GM12878 (cell line): ENCODE results near the gene CCDC74A. TPM values are rescaled to one million over a fixed set of nuclear protein-coding genes. Genes with fewer than 3 reads are reported as not detected.

Experiments used
- ATAC-seq: fragments of 200-7000 bp; cut with Tn5 transposase; 3 replicates; pipeline ENCODE4 v1.9.1; 2020; ENCODE audit warnings: mild to moderate bottlenecking, moderate library complexity
- BruUV-seq: library from RNA; stranded (reverse); fragments of 400-500 nt; replicated peaks from 2 replicates; lab custom pipeline; 2021; lab: Mats Ljungman, UMichigan
- CTCF ChIA-PET: fragments of 300-600 bp; sonication (Branson Sonifier 250); formaldehyde crosslinking; extraction: SDS; loops from one replicate; lab custom pipeline; 2021; ENCODE audit warnings: inconsistent platforms; lab: Yijun Ruan, JAX
- POLR2A ChIA-PET: fragments of 350-600 bp; formaldehyde crosslinking; extraction: SDS; loops from one replicate; lab custom pipeline; 2021; ENCODE audit warnings: inconsistent platforms; lab: Charles Lee
- RAD21 ChIA-PET: fragments of 300-600 bp; sonication (Branson Sonifier 250); formaldehyde crosslinking; loops from one replicate; lab custom pipeline; 2023; ENCODE audit warnings: antibody characterized with exemption; ENCODE audit not compliant: unreplicated experiment; lab: Charles Lee
- SMC1A ChIA-PET: fragments of 300-600 bp; sonication (Branson Sonifier 250); formaldehyde crosslinking; loops from one replicate; lab custom pipeline; 2023; ENCODE audit not compliant: unreplicated experiment, uncharacterized antibody; lab: Charles Lee
- DNase-seq: peaks from one replicate; pipeline ENCODE4 v3.0.0-alpha.2; 2011; ENCODE audit warnings: low read depth, low spot score
- FAIRE-seq: peaks from 3 replicates; lab custom pipeline; 2011; peaks lifted over from hg19 to GRCh38; lab: Jason Lieb, UNC
- H2AFZ ChIP-seq: 2 replicates; pipeline ENCODE4 v1.6.0; 2011; ENCODE audit warnings: low read depth, low read length, control low read depth; ENCODE audit not compliant: control insufficient read depth
- H3K27ac ChIP-seq: 2 replicates; pipeline ENCODE4 v1.5.1; 2011; ENCODE audit warnings: control low read depth; ENCODE audit not compliant: control insufficient read depth, insufficient read depth
- H3K27me3 ChIP-seq, 2 experiments: replicated peaks in 1 of 2; 2 replicates each; pipeline versions ENCODE4 v1.6.0 to v1.6.1; 2011; ENCODE audit warnings: low read length in 1 of 2; ENCODE audit not compliant: control insufficient read depth in 2 of 2, insufficient read depth in 2 of 2
- H3K36me3 ChIP-seq, 2 experiments: 2 replicates each; pipeline ENCODE4 v1.5.1; 2011; ENCODE audit warnings: low read length in 1 of 2; ENCODE audit not compliant: control insufficient read depth in 2 of 2, insufficient read depth in 2 of 2
- H3K4me1 ChIP-seq: 2 replicates; pipeline ENCODE4 v1.6.1; 2011; ENCODE audit warnings: mild to moderate bottlenecking, low read length, moderate library complexity, mixed read lengths; ENCODE audit not compliant: control insufficient read depth, insufficient read depth
- H3K4me2 ChIP-seq: 2 replicates; pipeline ENCODE4 v1.6.0; 2011; ENCODE audit warnings: control low read depth; ENCODE audit not compliant: control insufficient read depth, insufficient read depth
- H3K4me3 ChIP-seq: fragments of 200-600 bp; sonication (generic); 2 replicates; pipeline ENCODE4 v1.5.1; 2016
- H3K79me2 ChIP-seq: 2 replicates; pipeline ENCODE4 v1.6.0; 2011; ENCODE audit warnings: low read length; ENCODE audit not compliant: control insufficient read depth, insufficient read depth
- H3K9ac ChIP-seq: 2 replicates; pipeline ENCODE4 v1.8.0; 2011; ENCODE audit warnings: low read length, control low read depth, mixed read lengths; ENCODE audit not compliant: control insufficient read depth, insufficient read depth
- H3K9me3 ChIP-seq: replicated peaks from 3 replicates; pipeline ENCODE4 v1.5.1; 2011; ENCODE audit warnings: mild to moderate bottlenecking, low read length; ENCODE audit not compliant: control insufficient read depth, insufficient read depth
- H4K20me1 ChIP-seq: 2 replicates; pipeline ENCODE4 v1.6.0; 2011; ENCODE audit not compliant: control insufficient read depth, insufficient read depth
- BACH1 ChIP-seq: fragments of 450-650 bp; IDR thresholded peaks from 2 replicates; pipeline ENCODE4 v1.6.1; 2017; ENCODE audit warnings: mild to moderate bottlenecking, borderline replicate concordance
- MYC ChIP-seq: IDR thresholded peaks from 2 replicates; pipeline ENCODE4 v1.6.1; 2011; ENCODE audit warnings: mild to moderate bottlenecking, low read length, moderate library complexity, inconsistent platforms; ENCODE audit not compliant: insufficient read depth, insufficient replicate concordance, insufficient read length, severe bottlenecking
- RUNX3 ChIP-seq: IDR thresholded peaks from 2 replicates; pipeline ENCODE4 v1.6.1; 2012; ENCODE audit warnings: low read length, inconsistent platforms
- TBL1XR1 ChIP-seq: IDR thresholded peaks from 2 replicates; pipeline ENCODE4 v1.6.1; 2012; ENCODE audit warnings: low read depth, low read length, improper control_type of control experiment
- in situ Hi-C: fragments of 300-500 bp; cut with MboI; formaldehyde crosslinking; loops from 9 replicates; pipeline ENCODE4 v1.14.3; 2018; ENCODE audit warnings: mixed read lengths
- intact Hi-C: fragments of 100-400 bp; cut with micrococcal nuclease; formaldehyde crosslinking; loops from one replicate; pipeline ENCODE4 v1.14.2; 2022; ENCODE audit not compliant: unreplicated experiment
- polyA plus RNA-seq, 11 experiments: library from polyadenylated mRNA; depleted of rRNA in 4 of 11; unstranded in 6 of 11; stranded (reverse) in 5 of 11; fragments of >200 nt; fragmentation: Nextera tagmentation in 4 of 11; fragmentation: Illumina TruSeq in 1 of 11; extraction: Ambion mirVana in 4 of 11; extraction: Trizol in 1 of 11; gene quantifications; 1 replicate in 1 of 11; 2 replicates in 10 of 11; pipeline versions ENCODE4 v1.2.1 to v1.2.3, GENCODE V29; 2011 to 2016; ENCODE audit warnings: inconsistent platforms in 2 of 11, missing spikeins in 2 of 11, low read depth in 1 of 11
- total RNA-seq, 4 experiments: library from RNA; depleted of rRNA in 3 of 4; stranded (reverse); fragments of >200 nt in 3 of 4; fragmentation: Illumina TruSeq in 1 of 4; extraction: Trizol in 1 of 4; gene quantifications; 2 replicates each; pipeline versions ENCODE4 v1.2.1 to v1.2.3, GENCODE V29; 2013 to 2021
- TF ChIP-seq, protein P1 (sequence below): IDR thresholded peaks from 2 replicates; pipeline ENCODE4 v1.6.1; 2011; ENCODE audit warnings: low read depth, mild to moderate bottlenecking, low read length, moderate library complexity, borderline replicate concordance; ENCODE audit errors: extremely low read depth
- TF ChIP-seq, protein P2 (sequence below): IDR thresholded peaks from 2 replicates; pipeline ENCODE4 v1.6.1; 2011; ENCODE audit warnings: mild to moderate bottlenecking, low read depth, low read length, moderate library complexity; ENCODE audit not compliant: insufficient replicate concordance
- TF ChIP-seq, protein P3 (sequence below): IDR thresholded peaks from 2 replicates; pipeline ENCODE4 v1.6.1; 2012; ENCODE audit warnings: low read depth, low read length, improper control_type of control experiment
- TF ChIP-seq, protein P4 (sequence below): fragments of 450-650 bp; IDR thresholded peaks from 2 replicates; pipeline ENCODE4 v1.6.1; 2017; ENCODE audit warnings: mild to moderate bottlenecking, moderate library complexity
- TF ChIP-seq, protein P5 (sequence below): IDR thresholded peaks from 2 replicates; pipeline ENCODE4 v1.6.1; 2012; ENCODE audit warnings: low read length, inconsistent platforms
- TF ChIP-seq, protein P6 (sequence below): fragments of 450-650 bp; formaldehyde crosslinking; IDR thresholded peaks from 2 replicates; pipeline ENCODE4 v1.4.0; 2022; ENCODE audit warnings: mild to moderate bottlenecking, moderate library complexity

CCDC74A gene
- total and polyA plus RNA-seq, 10 of the 15 experiments (the other 5 are each of a cell fraction or from before 2014, with no cell fraction given): 14.3 to 133 (median 64.2) TPM

DNA sequence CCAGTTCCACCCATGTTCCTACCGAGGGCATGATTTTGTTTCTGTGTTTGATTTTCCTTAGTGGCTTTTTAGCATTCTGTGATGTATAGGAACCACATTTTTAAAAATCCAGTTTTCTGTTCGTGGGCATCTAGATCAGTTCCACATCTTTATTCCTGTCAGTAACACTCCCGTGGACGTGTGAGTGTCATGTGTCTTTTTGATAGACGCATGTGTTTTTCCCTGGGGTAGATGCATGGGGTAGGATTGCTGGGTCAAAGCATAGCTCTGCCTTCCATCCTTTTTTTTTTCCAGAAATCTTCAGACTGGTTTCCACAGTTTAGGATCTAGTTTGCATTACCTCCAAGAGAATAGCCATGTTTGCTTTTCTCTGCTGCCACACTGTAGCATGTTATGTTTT lies 38.7 kb downstream of the CCDC74A start (continued):
- TF ChIP-seq, protein P1, sequence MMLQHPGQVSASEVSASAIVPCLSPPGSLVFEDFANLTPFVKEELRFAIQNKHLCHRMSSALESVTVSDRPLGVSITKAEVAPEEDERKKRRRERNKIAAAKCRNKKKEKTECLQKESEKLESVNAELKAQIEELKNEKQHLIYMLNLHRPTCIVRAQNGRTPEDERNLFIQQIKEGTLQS: no peak

DNA sequence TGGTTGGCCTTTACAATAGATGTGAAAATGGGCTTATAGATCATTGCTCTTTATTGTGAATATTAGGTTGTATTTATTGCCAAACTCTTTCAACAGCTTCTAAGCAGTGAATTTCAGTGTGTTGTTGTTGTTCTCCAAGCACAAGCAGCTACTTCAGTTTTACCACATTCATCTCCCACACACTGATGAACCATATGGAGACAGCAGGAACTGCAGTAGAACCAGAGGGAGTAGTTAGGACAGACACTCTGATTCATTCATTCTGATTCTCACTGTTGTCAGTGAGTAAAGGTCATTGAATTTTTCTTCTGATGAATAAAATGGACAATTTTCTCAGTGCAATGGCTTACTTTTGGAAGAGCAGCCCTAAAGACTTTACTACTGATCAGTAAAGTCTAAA lies 40.2 kb downstream of the CCDC74A start:
- intact Hi-C loops: no loop called here
- in situ Hi-C loops: no loop called here
- no TSS peak for BruUV-seq
- SMC1A ChIA-PET: no interaction called here
- no peaks in the 10 kb centered on the region; the same call in 2 of the 3 replicates for H3K9me3 ChIP-seq
- no peaks in the 10 kb centered on the region for H3K36me3 ChIP-seq
- no peaks in the 10 kb centered on the region for H3K4me1 ChIP-seq
- CTCF ChIA-PET: interaction anchor here (0.5 kb wide), 1 partner anchor 1846 kb away, joined by 3 read pairs; no protein-coding TSS in a partner anchor
- peaks cover 5% of the 10 kb centered on the region for H3K79me2 ChIP-seq
- H3K4me3 ChIP-seq: no peak overlapping the region
- no peak overlapping the region for H3K27ac ChIP-seq
- H4K20me1 ChIP-seq: no peaks in the 10 kb centered on the region
- DNase-seq (no peak), FAIRE-seq (no peak), ATAC-seq (peak; percentile 18; the same call in 1 of the 3 replicates)
- RAD21 ChIA-PET: no interaction called here
- no peak overlapping the region for H2AFZ ChIP-seq
- H3K9ac ChIP-seq: no peak overlapping the region
- POLR2A ChIA-PET: no interaction called here
- no peaks in the 10 kb centered on the region for H3K27me3 ChIP-seq
- H3K4me2 ChIP-seq: no peak overlapping the region
- TF ChIP-seq BACH1 (no peak), RUNX3 (no peak), MYC (no peak), TBL1XR1 (no peak)
- TF ChIP-seq, protein P2, sequence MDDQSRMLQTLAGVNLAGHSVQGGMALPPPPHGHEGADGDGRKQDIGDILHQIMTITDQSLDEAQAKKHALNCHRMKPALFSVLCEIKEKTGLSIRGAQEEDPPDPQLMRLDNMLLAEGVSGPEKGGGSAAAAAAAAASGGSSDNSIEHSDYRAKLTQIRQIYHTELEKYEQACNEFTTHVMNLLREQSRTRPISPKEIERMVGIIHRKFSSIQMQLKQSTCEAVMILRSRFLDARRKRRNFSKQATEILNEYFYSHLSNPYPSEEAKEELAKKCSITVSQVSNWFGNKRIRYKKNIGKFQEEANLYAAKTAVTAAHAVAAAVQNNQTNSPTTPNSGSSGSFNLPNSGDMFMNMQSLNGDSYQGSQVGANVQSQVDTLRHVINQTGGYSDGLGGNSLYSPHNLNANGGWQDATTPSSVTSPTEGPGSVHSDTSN: no peak
- TF ChIP-seq, protein P3, sequence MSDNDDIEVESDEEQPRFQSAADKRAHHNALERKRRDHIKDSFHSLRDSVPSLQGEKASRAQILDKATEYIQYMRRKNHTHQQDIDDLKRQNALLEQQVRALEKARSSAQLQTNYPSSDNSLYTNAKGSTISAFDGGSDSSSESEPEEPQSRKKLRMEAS: no peak
- TF ChIP-seq, protein P4, sequence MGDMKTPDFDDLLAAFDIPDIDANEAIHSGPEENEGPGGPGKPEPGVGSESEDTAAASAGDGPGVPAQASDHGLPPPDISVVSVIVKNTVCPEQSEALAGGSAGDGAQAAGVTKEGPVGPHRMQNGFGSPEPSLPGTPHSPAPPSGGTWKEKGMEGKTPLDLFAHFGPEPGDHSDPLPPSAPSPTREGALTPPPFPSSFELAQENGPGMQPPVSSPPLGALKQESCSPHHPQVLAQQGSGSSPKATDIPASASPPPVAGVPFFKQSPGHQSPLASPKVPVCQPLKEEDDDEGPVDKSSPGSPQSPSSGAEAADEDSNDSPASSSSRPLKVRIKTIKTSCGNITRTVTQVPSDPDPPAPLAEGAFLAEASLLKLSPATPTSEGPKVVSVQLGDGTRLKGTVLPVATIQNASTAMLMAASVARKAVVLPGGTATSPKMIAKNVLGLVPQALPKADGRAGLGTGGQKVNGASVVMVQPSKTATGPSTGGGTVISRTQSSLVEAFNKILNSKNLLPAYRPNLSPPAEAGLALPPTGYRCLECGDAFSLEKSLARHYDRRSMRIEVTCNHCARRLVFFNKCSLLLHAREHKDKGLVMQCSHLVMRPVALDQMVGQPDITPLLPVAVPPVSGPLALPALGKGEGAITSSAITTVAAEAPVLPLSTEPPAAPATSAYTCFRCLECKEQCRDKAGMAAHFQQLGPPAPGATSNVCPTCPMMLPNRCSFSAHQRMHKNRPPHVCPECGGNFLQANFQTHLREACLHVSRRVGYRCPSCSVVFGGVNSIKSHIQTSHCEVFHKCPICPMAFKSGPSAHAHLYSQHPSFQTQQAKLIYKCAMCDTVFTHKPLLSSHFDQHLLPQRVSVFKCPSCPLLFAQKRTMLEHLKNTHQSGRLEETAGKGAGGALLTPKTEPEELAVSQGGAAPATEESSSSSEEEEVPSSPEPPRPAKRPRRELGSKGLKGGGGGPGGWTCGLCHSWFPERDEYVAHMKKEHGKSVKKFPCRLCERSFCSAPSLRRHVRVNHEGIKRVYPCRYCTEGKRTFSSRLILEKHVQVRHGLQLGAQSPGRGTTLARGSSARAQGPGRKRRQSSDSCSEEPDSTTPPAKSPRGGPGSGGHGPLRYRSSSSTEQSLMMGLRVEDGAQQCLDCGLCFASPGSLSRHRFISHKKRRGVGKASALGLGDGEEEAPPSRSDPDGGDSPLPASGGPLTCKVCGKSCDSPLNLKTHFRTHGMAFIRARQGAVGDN: no peak
- TF ChIP-seq, protein P5, sequence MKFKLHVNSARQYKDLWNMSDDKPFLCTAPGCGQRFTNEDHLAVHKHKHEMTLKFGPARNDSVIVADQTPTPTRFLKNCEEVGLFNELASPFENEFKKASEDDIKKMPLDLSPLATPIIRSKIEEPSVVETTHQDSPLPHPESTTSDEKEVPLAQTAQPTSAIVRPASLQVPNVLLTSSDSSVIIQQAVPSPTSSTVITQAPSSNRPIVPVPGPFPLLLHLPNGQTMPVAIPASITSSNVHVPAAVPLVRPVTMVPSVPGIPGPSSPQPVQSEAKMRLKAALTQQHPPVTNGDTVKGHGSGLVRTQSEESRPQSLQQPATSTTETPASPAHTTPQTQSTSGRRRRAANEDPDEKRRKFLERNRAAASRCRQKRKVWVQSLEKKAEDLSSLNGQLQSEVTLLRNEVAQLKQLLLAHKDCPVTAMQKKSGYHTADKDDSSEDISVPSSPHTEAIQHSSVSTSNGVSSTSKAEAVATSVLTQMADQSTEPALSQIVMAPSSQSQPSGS: no peak
- TF ChIP-seq, protein P6, sequence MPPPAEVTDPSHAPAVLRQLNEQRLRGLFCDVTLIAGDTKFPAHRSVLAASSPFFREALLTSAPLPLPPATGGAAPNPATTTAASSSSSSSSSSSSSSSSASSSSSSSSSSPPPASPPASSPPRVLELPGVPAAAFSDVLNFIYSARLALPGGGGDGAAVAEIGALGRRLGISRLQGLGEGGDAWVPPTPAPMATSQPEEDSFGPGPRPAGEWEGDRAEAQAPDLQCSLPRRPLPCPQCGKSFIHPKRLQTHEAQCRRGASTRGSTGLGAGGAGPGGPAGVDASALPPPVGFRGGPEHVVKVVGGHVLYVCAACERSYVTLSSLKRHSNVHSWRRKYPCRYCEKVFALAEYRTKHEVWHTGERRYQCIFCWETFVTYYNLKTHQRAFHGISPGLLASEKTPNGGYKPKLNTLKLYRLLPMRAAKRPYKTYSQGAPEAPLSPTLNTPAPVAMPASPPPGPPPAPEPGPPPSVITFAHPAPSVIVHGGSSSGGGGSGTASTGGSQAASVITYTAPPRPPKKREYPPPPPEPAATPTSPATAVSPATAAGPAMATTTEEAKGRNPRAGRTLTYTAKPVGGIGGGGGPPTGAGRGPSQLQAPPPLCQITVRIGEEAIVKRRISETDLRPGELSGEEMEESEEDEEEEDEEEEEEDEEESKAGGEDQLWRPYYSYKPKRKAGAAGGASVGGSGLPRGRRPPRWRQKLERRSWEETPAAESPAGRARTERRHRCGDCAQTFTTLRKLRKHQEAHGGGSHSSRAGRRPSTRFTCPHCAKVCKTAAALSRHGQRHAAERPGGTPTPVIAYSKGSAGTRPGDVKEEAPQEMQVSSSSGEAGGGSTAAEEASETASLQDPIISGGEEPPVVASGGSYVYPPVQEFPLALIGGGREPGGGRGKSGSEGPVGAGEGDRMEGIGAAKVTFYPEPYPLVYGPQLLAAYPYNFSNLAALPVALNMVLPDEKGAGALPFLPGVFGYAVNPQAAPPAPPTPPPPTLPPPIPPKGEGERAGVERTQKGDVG (CRISPR knock-in tag): no peak
